Measurements from ENCODE around the gene GPR183.

DNA sequence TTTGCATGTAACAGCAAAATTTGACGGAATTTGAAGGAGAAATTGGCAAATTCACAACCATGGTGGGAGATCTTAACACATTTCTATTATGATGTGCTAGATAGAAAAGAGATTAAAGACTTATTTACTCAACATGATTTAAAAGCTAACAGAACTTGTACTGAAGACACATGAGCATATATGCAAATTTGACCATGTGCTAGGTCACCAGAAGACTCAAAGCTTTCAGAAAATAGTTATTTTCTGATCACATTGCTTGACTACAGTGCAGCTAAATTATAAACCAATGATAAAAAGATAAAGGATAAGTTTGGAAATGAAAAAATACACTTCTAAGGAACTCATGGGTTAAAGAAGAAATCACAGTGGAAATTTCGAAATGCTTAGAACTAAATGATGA, 9.1 kb downstream of the GPR183 start:
- TF ChIP-seq CTCF (IDR thresholded peaks at IDR 0.05) = no peak
- no peak for TF ChIP-seq EP300 (IDR thresholded peaks at IDR 0.05; ENCODE audit: low read depth)
- no peak for TF ChIP-seq POLR2A (IDR thresholded peaks at IDR 0.05)
- no peak for TF ChIP-seq POLR2AphosphoS5 (IDR thresholded peaks at IDR 0.05)

Measured in transverse colon (tissue), 4 donors.